Activated CD4-positive, alpha-beta memory T cell treated with anti-CD3 and anti-CD28 coated beads for 36 hours (primary cell): Measurements from ENCODE around the gene FARP2. TPM values are rescaled to one million over a fixed set of nuclear protein-coding genes. Genes with fewer than 3 reads are reported as not detected.
"Not testable (repeated sequence)": the region's sequence is repeated elsewhere in the genome, so short reads cannot be mapped to it uniquely, and the experiment has no call there.

Experiments
- CTCF ChIA-PET: fragments of 350-600 bp; sonication (Branson Sonifier 250); formaldehyde crosslinking; loops from one replicate; lab custom pipeline; 2021; ENCODE audit warnings: antibody characterized with exemption, inconsistent platforms; lab: Charles Lee
- POLR2A ChIA-PET: fragments of 350-600 bp; sonication (Branson Sonifier 250); formaldehyde crosslinking; loops from one replicate; lab custom pipeline; 2021; ENCODE audit warnings: antibody characterized with exemption; lab: Charles Lee
- DNase-seq: peaks from one replicate; pipeline ENCODE4 v3.0.0-alpha.2; 2020
- H3K27ac Mint-ChIP-seq: one replicate; pipeline ENCODE4 v1.8.0; 2021; ENCODE audit warnings: mixed read lengths
- H3K27me3 Mint-ChIP-seq: one replicate; pipeline ENCODE4 v1.8.0; 2021; ENCODE audit warnings: mixed read lengths
- H3K36me3 Mint-ChIP-seq: one replicate; pipeline ENCODE4 v1.8.0; 2021; ENCODE audit warnings: mixed read lengths
- H3K4me1 Mint-ChIP-seq: one replicate; pipeline ENCODE4 v1.8.0; 2021; ENCODE audit warnings: low read depth, mixed read lengths
- H3K4me3 Mint-ChIP-seq: one replicate; pipeline ENCODE4 v1.8.0; 2021; ENCODE audit warnings: mild to moderate bottlenecking, mixed read lengths
- H3K9me3 Mint-ChIP-seq: one replicate; pipeline ENCODE4 v1.8.0; 2021; ENCODE audit warnings: mixed read lengths
- intact Hi-C: fragments of 100-400 bp; cut with micrococcal nuclease; formaldehyde crosslinking; loops from one replicate; pipeline ENCODE4 v1.15.1; 2023
- total RNA-seq, 2 experiments: library from RNA; stranded (reverse); gene quantifications; one replicate each; pipeline ENCODE4 v1.2.3, GENCODE V29; 2021

The FARP2 gene
- total RNA-seq, 2 experiments from 2014 or later = 25.1 to 29.5 TPM

DNA sequence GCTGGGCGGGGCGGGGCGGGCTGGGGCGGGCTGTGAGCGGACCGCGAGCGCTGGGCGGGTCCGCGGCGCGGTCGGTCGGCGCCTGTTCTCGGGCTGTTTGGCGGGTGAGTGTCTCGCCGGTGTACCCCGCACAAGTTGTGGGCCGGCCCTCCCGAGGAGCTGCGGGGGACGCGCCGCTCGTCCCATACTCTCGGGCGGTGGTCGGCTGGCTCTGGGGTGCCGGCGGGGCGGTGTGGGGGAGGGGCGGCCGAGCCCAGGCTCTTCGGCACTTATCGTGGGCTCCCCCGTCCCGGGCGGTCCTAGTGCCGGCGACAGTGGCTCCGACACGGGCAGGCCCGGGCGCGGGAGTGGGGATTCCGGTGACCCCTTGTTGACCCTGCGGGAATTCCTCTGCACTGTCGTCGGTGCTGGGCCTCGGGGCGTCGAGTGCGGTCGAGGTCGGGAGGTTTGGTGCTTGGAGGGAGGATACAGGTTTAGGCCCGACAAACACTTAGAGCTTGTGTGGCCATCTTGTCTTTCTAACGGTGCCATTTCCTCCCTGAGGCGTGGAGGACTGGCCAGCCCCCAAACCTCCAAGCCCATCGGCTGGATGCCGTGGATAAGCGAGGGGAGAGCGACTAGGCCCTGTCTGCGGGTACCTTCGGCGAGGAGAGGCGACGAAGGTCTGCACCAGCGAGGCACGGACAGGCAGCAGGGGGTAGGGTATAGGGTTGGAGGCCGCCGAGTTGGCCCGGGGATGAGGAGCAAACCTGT lies 40.0 kb upstream of the FARP2 start, which contains the start of gene SEPTIN2:
SEPTIN2 (plus strand) TSS at position 47 of the 753 bp plus-strand sequence. CDS start 8,308 bp downstream, outside the sequence.
- Mint-ChIP-seq H3K4me1 (peaks cover 68% of the 10 kb centered on the region), H3K36me3 (peaks cover 33% of the 10 kb centered on the region), H3K4me3 (peak within 1 kb of the TSS; percentile 98), H3K9me3 (no peaks in the 10 kb centered on the region), H3K27ac (peak within 1 kb of the TSS; percentile 100), H3K27me3 (no peaks in the 10 kb centered on the region)
- ChIA-PET POLR2A (interaction anchor here (0.6 to 1.9 kb wide), 7 partner anchors 9 to 371 kb away, joined by 3 to 7 read pairs (median 3); partner anchors contain the start of gene DTYMK), CTCF (interaction anchor here (1.2 kb wide), 1 partner anchor 750 kb away, joined by 3 read pairs; no protein-coding TSS in a partner anchor)
- peak; percentile 85 for DNase-seq
- intact Hi-C loops = loop anchor here (1.0 to 10.0 kb wide), 13 partner anchors 21 to 750 kb away; partner anchors contain the start of genes ATG4B, DTYMK, FARP2 and ING5

DNA sequence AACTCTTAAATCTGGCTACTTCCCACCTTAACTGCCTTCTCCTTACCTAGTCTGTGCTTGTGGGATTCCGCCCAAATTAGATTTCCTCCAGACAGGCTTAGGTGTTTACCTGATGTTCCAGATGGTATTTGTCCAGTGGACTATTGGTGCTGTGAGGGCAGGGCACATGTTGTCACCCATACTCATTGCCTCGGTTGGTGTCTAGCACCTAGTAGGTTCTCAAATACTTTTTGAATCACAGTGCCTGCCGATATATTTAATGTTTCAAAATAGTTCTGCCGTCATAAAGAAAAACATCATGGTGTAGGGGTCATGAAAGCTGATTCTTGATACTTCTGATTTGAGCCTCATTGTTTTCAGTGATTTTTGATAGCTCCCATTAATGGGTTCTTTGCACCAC lies 39.3 kb upstream of the FARP2 start:
- peaks cover 68% of the 10 kb centered on the region for H3K4me1 Mint-ChIP-seq
- H3K27me3 Mint-ChIP-seq = no peaks in the 10 kb centered on the region
- H3K36me3 Mint-ChIP-seq = peaks cover 36% of the 10 kb centered on the region
- H3K4me3 Mint-ChIP-seq = peak overlapping the region; percentile 98
- no peaks in the 10 kb centered on the region for H3K9me3 Mint-ChIP-seq
- POLR2A ChIA-PET = interaction anchor here (0.6 to 1.9 kb wide), 7 partner anchors 10 to 370 kb away, joined by 3 to 7 read pairs (median 3); partner anchors contain the start of gene DTYMK
- CTCF ChIA-PET = no interaction called here
- H3K27ac Mint-ChIP-seq = peak overlapping the region; percentile 100
- intact Hi-C loops = loop anchor here (2.0 to 10.0 kb wide), 5 partner anchors 20 to 385 kb away; partner anchors contain the start of genes ATG4B, DTYMK, ING5 and THAP4
- no peak for DNase-seq

DNA sequence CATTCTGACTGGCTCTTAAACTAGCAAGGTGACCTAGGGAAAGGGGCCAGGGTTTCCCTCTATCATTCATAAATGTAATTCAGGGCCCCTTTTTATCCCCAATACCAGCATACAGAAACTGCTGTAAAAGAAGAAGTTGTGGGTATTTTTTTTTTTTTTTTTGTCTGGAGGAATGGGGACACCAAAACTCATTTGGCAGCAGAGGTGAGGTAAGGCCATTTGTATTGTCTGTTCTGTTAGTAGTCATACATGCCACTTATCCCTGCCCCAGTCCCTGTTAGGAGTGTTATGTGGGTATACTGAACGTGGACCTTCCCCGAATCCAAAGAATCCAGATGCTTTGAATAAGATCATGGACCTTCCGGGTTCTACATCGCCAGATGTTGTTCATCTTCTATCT lies 38.7 kb upstream of the FARP2 start:
- intact Hi-C loops = loop anchor here (2.0 to 10.0 kb wide), 5 partner anchors 19 to 385 kb away; partner anchors contain the start of genes ATG4B, DTYMK, ING5 and THAP4
- Mint-ChIP-seq H3K4me3 (peak overlapping the region; percentile 98), H3K36me3 (peaks cover 36% of the 10 kb centered on the region), H3K4me1 (peaks cover 65% of the 10 kb centered on the region), H3K27me3 (no peaks in the 10 kb centered on the region), H3K27ac (peak overlapping the region; percentile 100), H3K9me3 (no peaks in the 10 kb centered on the region)
- CTCF ChIA-PET = no interaction called here
- no peak for DNase-seq
- POLR2A ChIA-PET = no interaction called here

DNA sequence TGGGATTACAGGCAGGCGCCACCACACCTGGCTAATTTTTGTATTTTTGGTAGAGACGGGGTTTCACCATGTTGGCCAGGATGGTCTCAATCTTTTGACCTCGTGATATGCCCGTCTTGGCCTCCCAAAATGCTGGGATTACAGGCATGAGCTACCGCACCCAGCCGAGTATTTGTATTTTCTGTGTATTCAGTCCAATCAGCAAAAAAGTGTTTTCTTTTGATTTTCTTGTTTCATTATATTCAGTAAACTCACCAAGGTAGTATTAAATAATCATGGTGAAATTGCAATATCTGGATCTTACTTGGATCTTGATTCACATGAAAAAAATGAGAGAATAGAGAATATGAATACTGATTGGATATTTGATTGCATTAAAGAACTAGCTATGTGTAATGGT lies 37.3 kb upstream of the FARP2 start:
- POLR2A ChIA-PET, H3K9me3 Mint-ChIP-seq, H3K27me3 Mint-ChIP-seq, DNase-seq: not testable (repeated sequence)
- CTCF ChIA-PET = interaction anchor here (0.9 to 1.0 kb wide), 2 partner anchors 61 to 100 kb away, joined by 3 read pairs; no protein-coding TSS in a partner anchor
- Mint-ChIP-seq H3K4me1 (peaks cover 63% of the 10 kb centered on the region), H3K27ac (peak overlapping the region; percentile 60), H3K4me3 (peak overlapping the region; percentile 98), H3K36me3 (peaks cover 43% of the 10 kb centered on the region)
- intact Hi-C loops = loop anchor here (5.0 to 10.0 kb wide), 4 partner anchors 224 to 383 kb away; partner anchors contain the start of genes ATG4B, DTYMK, ING5 and THAP4

DNA sequence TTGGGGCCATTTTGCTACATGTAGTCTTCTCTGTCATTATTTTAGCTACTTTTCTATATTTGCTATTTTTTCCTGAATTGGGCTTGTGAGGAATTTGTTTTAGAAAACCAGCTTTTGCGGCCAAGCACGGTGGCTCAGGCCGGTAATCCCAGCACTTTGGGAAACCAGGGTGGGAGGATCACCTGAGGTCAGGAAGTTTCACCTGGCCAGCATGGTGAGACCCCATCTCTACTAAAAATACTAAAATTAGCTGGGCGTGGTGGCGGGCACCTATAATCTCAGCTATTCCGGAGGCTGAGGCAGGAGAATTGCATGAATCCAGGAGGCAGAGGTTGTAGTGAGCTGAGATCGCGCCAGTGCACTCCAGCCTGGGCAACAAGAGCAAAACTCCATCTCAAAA lies 35.7 kb upstream of the FARP2 start:
- Mint-ChIP-seq H3K36me3 (peaks cover 49% of the 10 kb centered on the region), H3K9me3 (no peaks in the 10 kb centered on the region), H3K27me3 (no peaks in the 10 kb centered on the region), H3K4me1 (peaks cover 72% of the 10 kb centered on the region), H3K4me3 (no peak overlapping the region), H3K27ac (peak overlapping the region; percentile 15)
- ChIA-PET CTCF (interaction anchor here (1.1 kb wide), 1 partner anchor 53 kb away, joined by 5 read pairs; no protein-coding TSS in a partner anchor), POLR2A (interaction anchor here (1.2 kb wide), 1 partner anchor 64 kb away, joined by 3 read pairs; no protein-coding TSS in a partner anchor)
- intact Hi-C loops = no loop called here
- no peak for DNase-seq

DNA sequence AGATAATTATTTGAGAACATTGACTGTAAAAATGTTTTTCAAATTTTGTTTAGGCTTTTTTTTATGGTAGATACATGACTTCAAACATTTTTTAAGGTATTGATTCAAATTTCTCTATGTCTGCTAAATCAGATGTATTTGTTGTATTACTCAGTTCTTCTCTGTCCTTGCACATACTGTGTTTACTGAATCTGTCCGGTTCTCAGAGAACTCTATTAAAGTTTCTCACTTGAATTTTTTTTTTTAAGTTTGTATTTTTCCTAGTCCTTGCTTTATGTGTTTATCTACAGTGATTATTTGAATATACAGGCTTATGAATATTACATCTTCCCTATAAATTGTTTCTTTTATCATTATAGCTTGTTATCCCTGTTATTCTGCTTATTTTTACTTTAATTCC lies 35.1 kb upstream of the FARP2 start:
- Mint-ChIP-seq H3K36me3 (peaks cover 51% of the 10 kb centered on the region), H3K4me3 (peak overlapping the region; percentile 1), H3K27me3 (no peaks in the 10 kb centered on the region), H3K9me3 (no peaks in the 10 kb centered on the region), H3K27ac (peak overlapping the region; percentile 34), H3K4me1 (peaks cover 72% of the 10 kb centered on the region)
- ChIA-PET POLR2A (interaction anchor here (1.2 kb wide), 1 partner anchor 64 kb away, joined by 3 read pairs; no protein-coding TSS in a partner anchor), CTCF (no interaction called here)
- intact Hi-C loops = no loop called here
- no peak for DNase-seq

DNA sequence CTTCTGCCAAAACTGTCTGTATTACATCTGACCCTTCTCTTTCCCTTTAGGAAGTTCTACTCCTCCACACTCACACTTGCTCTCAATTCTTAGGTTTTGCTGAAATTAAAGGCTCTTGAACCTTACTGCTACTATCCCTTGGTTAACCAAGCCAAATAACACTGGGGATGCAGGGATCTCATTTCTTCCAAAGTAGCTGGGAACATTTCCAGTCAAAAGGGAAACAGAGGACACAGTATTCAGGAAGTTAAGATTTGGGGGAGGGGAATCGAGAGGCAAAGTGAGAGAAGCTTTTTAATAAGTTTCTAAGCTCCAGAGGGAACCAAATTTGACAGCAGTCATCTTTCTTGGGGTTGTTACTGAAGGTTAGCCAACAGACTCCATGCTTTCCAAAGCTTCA lies 34.2 kb upstream of the FARP2 start:
- peak overlapping the region; percentile 34 for H3K27ac Mint-ChIP-seq
- H3K36me3 Mint-ChIP-seq = peaks cover 45% of the 10 kb centered on the region

DNA sequence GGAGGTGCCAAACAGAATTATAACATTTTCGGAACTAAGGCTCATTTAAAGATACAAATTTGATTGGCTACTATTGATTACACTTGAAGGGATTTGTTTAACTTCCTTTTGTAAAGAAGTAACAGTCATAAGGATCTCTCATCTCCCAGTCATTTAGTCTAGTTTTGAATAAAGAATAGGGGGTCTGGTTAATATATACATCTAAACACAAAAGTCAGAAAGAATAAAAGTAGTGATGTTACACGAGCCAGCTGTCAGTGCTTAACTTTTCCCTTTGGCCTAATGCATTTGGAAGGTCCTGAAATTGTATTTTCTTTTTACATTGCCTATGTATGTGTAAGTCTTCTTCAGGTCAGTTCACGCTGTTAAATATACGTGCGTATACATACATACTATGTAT lies 32.3 kb upstream of the FARP2 start:
- no peaks in the 10 kb centered on the region for H3K9me3 Mint-ChIP-seq
- ChIA-PET POLR2A (no interaction called here), CTCF (no interaction called here)
- peaks cover 55% of the 10 kb centered on the region for H3K4me1 Mint-ChIP-seq
- no peak overlapping the region for H3K4me3 Mint-ChIP-seq
- H3K27ac Mint-ChIP-seq = no peak overlapping the region
- DNase-seq = no peak
- no peaks in the 10 kb centered on the region for H3K27me3 Mint-ChIP-seq
- intact Hi-C loops = no loop called here
- H3K36me3 Mint-ChIP-seq = peaks cover 43% of the 10 kb centered on the region

More for the DNA sequence above, 34.2 kb upstream of the FARP2 start:
- ChIA-PET CTCF (no interaction called here), POLR2A (no interaction called here)
- intact Hi-C loops = no loop called here
- Mint-ChIP-seq H3K9me3 (no peaks in the 10 kb centered on the region), H3K4me3 (no peak overlapping the region), H3K27me3 (no peaks in the 10 kb centered on the region), H3K4me1 (peaks cover 71% of the 10 kb centered on the region)
- DNase-seq = no peak

DNA sequence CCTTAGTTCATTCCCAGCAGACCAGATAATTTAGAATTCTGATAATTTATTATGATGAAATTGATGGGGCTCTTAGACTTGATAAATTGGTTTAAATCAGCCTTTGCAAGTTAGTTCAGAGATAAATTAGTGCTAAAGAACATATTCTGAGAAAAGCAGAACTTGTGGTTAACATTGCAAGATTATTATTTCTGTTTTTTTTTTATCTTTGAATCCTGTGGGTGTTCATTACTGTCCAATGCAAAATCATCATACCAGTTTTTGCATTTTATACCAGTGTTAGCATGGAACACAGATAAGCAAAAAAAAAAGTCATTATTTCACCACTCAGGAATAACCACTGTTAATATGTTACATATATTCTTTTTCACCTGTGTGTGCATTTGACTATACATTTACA lies 31.3 kb upstream of the FARP2 start:
- ChIA-PET POLR2A (no interaction called here), CTCF (interaction anchor here (0.8 kb wide), 1 partner anchor 194 kb away, joined by 3 read pairs; no protein-coding TSS in a partner anchor)
- peaks cover 37% of the 10 kb centered on the region for H3K36me3 Mint-ChIP-seq

DNA sequence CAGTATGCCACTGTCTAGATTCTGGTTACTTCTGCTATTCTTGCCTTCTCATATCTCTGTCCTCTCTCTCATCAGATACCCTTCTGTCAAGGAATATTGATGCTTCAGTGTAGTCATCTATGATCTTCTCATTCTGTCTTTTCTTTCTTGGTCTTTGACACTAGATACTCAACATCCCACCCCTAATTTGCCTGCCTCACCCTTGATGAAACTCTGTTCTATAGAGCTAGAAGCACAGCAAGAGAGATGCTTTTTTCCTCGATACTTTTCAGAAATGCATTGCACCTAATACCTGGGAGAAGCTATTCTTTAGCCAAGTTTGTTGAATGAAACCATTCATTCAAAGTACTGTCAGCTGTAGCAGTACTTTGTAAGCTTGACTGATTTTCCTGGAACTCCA lies 30.8 kb upstream of the FARP2 start:
- Mint-ChIP-seq H3K27me3 (no peaks in the 10 kb centered on the region), H3K27ac (no peak overlapping the region), H3K4me3 (no peak overlapping the region), H3K9me3 (no peaks in the 10 kb centered on the region), H3K36me3 (peaks cover 34% of the 10 kb centered on the region), H3K4me1 (peaks cover 42% of the 10 kb centered on the region)
- intact Hi-C loops = no loop called here
- DNase-seq = no peak
- POLR2A ChIA-PET = no interaction called here
- CTCF ChIA-PET = no interaction called here

More for the DNA sequence above, 31.3 kb upstream of the FARP2 start:
- no peak overlapping the region for H3K4me3 Mint-ChIP-seq
- H3K27ac Mint-ChIP-seq = no peak overlapping the region
- DNase-seq = no peak
- intact Hi-C loops = no loop called here
- H3K9me3 Mint-ChIP-seq = no peaks in the 10 kb centered on the region
- H3K27me3 Mint-ChIP-seq = no peaks in the 10 kb centered on the region
- H3K4me1 Mint-ChIP-seq = peaks cover 47% of the 10 kb centered on the region

DNA sequence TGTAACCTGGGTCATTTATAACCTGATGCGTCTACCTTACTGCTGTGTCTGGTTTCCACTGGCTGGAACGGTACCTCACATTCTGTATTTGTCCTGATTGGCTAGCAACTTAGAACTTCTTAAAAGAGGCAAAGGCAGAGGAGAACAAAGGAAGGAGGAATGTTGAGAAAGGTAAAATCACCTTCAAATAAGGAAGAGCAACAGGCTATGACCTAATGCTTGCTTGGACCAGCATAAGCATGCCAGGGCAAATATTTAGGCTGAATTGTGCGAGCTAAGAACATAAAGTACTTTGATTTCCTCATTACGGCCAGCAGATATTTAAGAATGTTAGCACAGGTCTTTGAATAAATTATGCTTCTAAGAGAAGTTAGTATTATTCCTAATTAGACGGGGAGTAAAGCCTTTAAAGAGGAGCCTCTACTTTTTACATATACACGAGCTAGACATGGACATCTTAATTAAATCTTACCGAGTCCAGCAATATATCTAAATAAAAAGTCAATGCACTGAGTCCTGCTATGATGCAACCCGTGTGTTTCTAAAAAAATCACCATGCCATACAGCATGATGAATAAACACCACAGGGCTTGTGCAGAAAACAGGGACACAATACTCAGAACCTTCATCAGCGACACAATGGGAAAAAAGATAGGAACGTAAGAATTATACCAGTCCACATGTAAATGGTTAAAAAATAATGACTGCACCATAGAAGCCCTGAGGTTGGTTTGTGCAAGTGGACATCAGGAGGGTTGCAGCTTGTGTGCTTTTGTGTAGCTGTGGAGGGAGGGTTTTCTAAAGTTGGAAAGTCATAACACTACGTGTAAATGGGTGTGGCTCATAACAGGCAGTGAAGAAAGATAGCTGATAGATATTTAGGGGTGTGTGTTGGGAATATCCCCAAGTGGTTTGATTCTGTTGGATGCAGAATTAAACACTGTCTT lies 26.1 kb upstream of the FARP2 start:
- Mint-ChIP-seq H3K4me1 (peaks cover 18% of the 10 kb centered on the region), H3K9me3 (no peaks in the 10 kb centered on the region), H3K4me3 (no peak overlapping the region), H3K36me3 (peaks cover 37% of the 10 kb centered on the region), H3K27ac (no peak overlapping the region), H3K27me3 (no peaks in the 10 kb centered on the region)
- no peak for DNase-seq
- CTCF ChIA-PET = no interaction called here
- intact Hi-C loops = no loop called here
- POLR2A ChIA-PET = no interaction called here
